Suprapubic skin (tissue), 4 donors: ENCODE measurements around the gene KRT8.

Experiments used
- EP300 ChIP-seq: sonication (generic); formaldehyde crosslinking; IDR thresholded peaks from one replicate; pipeline ENCODE4 v1.6.1; 2017; ENCODE audit warnings: antibody characterized with exemption
- POLR2A ChIP-seq, 2 donors: fragments of 450-650 bp; IDR thresholded peaks; one replicate each; pipeline ENCODE4 v1.6.1; 2017; ENCODE audit warnings: antibody characterized with exemption in 2 of 2, mild to moderate bottlenecking in 2 of 2, moderate library complexity in 2 of 2
- POLR2AphosphoS5 ChIP-seq, 3 donors: sonication (generic); formaldehyde crosslinking; IDR thresholded peaks; one replicate each; pipeline ENCODE4 v1.6.1; 2017; ENCODE audit warnings: antibody characterized with exemption in 3 of 3
- TF ChIP-seq, protein P1 (sequence below), 2 donors: fragments of 200-600 bp in 1 of 2; fragments of 450-650 bp in 1 of 2; sonication (generic) in 1 of 2; IDR thresholded peaks; one replicate each; pipeline ENCODE4 v1.5.1; 2016 to 2019; ENCODE audit warnings: antibody characterized with exemption in 2 of 2, mild to moderate bottlenecking in 1 of 2, moderate library complexity in 1 of 2

DNA sequence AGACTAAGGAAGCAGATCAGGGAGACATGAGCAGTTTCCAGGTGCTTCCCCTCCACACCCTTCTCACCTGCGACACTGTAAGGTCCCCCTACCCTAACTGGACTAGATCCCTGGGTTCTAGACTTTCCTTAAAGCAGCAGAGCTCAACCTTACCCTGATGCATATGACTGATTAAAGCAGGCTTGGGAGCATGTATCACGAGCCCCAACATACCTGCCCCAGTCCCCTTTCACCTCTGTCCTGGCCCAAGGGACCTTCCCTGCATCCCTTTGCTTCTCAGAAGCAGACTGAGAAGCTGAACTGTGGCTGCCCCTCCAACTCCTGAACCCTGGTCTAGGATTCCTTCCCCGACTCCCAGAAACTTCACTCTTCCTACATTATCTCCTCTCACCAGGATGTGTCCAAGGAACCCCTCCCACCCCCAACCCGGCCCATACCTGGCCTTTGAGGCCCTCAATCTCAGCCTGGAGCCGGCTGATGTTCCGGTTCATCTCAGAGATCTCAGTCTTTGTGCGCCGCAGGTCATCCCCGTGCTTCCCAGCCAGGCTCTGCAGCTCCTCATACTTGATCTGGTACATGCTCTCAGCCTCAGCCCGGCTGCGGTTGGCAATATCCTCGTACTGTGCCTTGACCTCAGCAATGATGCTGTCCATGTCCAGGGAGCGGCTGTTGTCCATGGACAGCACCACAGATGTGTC, 5.4 kb downstream of the KRT8 start:
- no peak for TF ChIP-seq POLR2A (IDR thresholded peaks at IDR 0.05)
- TF ChIP-seq, protein P1, sequence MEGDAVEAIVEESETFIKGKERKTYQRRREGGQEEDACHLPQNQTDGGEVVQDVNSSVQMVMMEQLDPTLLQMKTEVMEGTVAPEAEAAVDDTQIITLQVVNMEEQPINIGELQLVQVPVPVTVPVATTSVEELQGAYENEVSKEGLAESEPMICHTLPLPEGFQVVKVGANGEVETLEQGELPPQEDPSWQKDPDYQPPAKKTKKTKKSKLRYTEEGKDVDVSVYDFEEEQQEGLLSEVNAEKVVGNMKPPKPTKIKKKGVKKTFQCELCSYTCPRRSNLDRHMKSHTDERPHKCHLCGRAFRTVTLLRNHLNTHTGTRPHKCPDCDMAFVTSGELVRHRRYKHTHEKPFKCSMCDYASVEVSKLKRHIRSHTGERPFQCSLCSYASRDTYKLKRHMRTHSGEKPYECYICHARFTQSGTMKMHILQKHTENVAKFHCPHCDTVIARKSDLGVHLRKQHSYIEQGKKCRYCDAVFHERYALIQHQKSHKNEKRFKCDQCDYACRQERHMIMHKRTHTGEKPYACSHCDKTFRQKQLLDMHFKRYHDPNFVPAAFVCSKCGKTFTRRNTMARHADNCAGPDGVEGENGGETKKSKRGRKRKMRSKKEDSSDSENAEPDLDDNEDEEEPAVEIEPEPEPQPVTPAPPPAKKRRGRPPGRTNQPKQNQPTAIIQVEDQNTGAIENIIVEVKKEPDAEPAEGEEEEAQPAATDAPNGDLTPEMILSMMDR (IDR thresholded peaks at IDR 0.05), result no peak
- no peak for TF ChIP-seq POLR2AphosphoS5 (IDR thresholded peaks at IDR 0.05)
- TF ChIP-seq EP300, result no peak
